Stimulated activated CD8-positive, alpha-beta memory T cell treated with anti-CD3 and anti-CD28 coated beads, Interleukin-2, amount 100 ng/mL, for 1 hour (primary cell): ENCODE measurements around the gene GALNTL6.

Source experiments
- DNase-seq, 2 donors: peaks; one replicate each; pipeline ENCODE4 v3.0.0-alpha.2; 2020; ENCODE audit warnings: low read depth in 2 of 2

GALNTL6 gene

DNA sequence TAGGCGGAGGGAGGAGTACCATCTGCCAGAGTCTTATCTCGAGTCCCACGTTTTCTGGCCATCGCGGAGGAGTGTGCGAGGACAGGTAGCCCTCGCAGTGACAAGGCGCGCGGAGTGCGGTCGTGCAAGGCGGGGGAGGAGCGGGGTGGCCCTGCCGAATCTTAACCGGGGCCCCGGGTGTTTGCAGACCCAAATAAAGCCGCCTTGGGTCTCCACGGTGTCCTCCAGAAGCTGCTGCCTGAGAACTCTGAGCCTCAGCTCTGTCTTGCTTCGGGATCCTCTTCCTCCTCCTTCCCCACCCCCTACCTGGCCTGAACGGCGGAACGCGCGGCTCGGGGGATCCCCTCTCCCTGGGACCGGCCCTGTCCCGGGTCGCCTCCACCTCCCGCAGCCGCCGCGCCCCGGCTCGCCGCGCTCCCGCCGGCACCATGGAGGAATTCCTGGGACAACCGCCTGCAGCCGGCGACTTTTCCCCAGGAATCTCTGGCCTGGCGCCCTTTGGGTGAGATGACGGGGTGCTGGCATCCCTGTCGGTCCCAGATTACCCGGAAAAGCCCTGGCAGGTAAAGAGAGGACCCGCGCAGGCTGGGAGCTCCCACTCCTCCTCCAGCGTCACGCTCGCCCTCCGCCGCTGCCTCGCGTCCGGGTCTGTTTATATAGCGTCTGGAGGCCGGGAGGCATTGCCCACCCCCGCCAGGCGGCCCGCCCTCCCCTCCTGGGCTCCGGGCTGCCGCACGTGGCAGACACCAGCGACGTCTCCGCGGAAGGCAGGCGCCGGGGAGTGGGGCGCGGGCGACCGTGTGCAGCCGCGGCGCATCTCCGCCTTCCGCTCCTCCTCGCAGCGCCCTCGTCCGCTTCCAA lies at the start of gene GALNTL6:
Gene GALNTL6, plus strand, starts transcription at position 740 of the 861 bp plus-strand sequence.
- DNase-seq: no peak

DNA sequence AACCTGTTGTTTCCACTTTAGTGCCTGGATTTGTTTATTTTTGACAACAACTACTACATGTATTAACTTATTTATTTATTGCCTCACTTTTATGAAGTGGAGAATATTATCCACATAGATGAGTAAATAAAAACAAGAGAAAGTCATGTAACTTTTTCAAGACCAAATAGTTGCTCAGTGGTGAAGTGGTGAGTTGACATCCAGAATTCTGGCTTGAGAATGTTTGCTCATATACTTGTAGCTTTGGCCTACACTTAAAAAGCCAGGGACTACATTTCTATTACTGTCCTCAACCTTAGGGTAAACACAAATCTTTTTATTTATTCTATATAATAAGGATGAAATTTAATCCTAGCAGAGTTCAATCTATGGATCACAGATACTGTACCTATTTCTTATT lies 47.7 kb upstream of the GALNTL6 start:
- no peak for DNase-seq

DNA sequence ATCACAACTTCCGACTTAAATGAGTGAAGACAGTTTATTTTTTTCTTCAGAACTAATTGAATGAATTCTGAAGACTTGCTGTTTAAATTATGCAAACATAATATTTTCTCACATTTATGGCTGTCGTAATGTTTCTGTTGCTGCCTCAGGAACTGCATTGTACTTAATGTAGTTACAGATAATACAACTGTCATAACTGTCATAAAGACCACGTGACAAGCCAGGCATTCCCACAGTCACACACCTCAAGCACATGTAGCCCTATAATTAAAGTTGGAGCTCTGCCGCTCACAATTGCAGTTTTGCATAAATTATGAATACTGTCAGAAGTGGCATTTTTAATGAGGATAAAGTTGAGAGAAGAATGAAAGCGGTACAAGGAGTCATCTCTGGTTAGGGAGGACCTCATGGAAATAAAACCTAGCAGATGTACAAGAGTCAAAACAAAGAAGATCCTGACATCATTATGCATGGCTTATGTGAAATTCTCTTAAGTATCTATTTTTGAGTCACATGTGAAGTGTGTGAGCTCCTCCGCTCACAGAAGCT lies 38.5 kb upstream of the GALNTL6 start:
- no peak for DNase-seq

DNA sequence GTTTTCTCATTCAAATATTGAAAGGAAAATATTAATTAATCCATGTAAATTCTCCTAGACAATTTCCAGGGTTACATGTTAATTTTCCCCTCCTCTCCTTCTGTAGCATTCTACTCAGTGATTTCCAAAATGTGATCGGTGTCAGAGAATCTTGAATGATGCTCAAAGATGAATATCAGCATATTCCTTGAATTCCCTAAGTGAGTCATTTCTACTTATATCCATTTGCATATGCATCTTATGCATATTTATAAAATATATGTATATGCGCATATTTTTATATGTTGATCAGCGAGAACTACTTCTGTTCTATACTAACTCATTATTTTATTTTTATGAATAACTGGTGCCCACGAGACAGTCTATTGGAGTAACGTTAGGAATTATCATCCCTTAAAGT lies 33.9 kb upstream of the GALNTL6 start:
- no peak for DNase-seq

DNA sequence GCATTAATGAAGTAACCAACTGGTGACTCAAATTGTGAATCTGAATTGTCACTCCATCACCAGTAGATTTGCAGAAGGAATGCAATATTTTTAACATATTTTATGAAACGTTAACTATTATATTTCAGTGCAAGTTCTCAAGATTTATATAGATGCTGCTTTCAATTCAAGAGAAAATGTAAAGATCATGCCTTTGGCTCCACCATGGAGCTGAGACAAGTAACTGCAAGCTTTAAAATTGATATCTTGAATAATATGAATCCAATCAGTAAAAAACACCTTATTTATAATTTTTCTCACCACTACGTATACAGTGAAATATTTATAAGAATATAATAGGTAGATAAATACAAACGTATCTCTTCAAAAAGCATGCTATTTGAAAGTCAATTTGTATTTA lies 27.8 kb upstream of the GALNTL6 start:
- no peak for DNase-seq

DNA sequence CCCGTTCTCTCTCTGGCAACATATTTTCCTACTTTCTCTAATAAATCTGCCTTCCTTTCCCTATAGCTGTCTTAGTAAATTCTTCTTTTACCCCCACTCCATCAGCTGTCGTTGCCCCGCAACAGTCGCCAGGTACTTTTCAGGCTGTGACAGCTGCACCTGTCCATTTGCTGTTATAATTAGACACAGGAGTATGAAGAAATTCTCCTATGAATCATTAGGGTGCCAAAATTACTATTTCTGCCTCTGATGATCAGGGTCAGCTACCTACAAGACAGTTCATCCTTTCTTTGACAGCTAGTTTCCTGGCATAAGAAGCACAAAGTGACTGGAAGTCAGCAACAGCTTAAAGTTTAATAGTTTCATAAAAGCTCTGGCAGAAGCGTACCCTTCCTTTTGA lies 19.5 kb upstream of the GALNTL6 start:
- no peak for DNase-seq

DNA sequence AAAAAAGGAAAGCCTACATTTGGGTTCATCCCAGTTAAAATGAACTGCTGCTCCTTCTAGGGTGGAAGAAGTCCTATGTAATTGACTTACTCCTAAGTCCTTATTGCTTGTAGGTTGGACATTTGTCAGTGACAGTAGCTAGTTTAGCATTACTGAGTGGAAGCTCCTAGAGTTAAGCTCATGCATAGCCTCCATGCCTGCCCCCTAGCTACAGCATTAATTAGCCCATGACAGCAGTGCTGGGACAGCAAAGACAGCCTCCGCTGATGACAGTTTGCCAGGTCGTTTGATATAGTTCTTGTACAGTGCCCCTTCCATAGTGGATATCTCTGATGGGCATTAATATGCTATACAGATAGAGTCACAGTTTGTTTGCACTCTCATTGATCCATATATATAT lies 18.7 kb upstream of the GALNTL6 start:
- no peak for DNase-seq

DNA sequence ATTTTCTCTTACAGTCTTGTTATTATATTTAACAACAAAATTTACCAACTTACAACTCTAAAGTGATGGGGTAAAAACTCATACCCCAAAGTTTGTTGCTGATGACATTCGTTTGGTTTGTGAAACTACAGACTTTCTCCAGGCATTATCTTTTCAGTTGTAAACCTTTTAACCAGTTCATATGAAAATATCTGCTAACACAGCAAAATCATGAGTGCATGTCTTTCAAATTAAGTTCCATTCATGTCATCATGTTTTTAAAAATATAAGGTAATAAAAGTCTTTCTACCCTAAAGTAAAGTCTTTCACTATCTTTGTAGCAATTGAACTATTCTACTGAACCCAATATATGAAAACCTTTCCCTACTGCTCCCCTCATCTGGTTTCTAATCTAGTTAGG lies 3.4 kb upstream of the GALNTL6 start:
- no peak for DNase-seq

DNA sequence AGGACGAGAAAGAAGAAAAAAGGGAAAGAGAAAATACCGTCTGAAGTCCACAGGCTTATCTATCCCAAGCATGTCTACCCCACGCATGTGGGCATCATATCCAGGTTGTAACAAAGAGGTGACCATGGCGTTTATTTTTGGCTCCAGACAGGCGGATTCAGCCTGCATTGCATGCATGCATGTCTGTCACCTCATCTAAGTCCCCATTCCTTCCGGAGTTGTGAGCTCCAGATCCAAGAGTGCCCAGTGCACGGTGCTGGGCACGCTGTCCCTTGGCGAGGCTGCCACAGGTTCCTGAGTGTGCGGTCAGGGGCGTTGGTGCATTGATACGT lies 905 bp upstream of the GALNTL6 start:
- no peak for DNase-seq

DNA sequence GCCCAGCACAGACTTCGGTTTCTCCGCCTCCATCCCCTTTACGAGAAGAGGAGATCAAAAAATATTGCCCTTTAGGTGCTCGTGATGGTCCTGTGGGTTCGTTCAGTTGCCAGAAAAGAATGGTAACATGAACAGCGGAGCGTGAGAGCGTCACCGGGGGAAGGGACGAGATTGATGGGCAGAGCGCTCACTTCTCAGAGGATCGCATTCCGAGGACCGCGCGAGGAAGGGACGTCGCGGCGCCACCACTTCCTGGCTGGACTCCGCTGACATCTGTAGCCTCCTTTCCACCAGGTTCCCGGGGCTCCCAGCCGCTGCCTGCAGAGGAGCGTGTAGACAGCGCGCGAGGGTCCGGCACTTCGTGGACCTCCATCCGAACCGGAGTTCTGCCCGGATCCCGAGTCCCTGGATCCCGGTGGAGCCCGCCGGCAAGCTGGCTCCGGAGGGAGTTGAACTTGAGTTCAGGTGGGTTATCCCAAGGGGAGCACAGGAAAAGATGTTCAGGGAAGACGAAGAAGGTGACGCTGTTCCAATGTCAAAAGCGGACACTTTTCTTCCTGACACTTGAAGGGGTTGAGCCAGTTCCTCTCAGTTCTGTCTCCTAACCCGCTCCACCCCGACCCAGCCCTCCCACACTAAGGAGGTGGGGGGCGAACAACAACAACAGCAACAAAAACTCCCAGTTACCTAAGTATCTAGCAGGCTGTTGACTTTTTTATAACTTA lies 484 bp downstream of the GALNTL6 start:
- DNase-seq: no peak

DNA sequence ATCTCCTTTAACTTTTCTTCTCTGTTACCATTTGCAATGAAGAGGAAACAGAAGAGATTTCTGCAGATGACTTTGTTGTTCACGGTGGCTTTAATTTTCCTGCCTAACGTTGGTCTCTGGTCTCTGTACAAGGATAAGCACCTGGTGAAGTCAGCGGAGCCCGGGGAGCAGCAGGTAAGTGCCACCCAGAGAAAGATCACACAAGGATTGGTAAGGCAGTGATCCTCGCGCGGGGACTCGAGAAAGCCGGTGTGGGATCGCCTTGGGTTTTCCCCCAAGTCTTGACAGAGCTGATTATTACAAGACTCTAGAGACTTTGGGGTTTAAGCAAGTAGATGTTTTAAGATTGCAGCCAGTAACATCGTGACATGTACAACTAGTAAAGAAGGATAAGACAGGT lies 1.3 kb downstream of the GALNTL6 start:
- no peak for DNase-seq

DNA sequence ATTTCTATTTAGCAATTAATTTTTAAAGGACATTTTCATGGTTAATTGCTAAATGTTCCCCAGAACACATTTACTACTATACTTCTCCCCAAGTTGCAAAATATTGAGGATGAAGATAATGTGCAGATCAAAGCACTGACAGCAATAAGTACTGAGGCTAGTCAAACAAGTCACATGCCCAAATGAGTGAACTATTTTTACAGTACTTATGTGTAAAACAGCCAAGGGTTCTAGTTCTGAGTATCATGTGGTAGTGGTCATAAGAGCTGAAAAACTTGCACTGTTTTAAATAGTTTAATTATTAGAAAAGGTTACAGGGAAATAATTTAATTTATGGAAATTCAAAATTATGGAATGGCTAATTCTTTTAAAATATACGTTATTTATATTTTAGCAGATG lies 3.8 kb downstream of the GALNTL6 start:
- DNase-seq: no peak

DNA sequence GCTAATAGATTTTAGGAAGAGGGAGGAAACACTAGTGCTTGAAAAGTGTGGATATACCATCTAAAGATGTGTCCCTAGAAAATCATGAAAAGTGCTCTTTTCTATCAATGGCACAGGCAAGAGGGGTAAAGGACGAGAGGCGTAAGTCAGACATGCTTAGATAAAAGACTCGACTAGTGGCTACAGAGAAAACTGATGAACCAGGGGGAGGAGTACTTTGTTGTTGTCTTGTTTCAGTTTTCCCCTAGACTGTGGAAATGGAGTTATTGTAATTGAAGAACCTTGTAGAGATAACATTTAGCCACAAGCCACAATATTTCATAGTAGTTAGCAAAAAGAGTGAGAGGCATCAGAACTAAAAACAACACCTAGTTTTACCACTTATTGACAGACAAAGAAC lies 21.4 kb downstream of the GALNTL6 start:
- DNase-seq: no peak

DNA sequence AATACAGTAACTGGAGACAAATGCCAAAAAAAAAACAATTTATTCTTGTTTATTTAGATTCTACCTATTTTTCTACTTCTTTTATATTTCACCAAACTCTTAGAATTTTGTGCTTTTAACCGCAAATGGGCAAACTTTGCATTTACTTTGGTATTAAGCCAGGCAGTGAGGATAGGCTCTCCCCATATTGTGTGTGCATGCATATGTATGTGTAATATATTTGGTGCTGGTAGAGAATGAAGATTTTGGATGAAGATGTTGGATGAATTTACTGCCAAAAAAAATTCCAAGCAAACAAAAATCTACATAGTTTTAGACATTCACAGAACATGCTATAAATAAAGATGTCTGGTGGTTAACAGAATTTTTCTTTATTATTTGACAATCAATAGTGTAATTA lies 30.3 kb downstream of the GALNTL6 start:
- DNase-seq: no peak

DNA sequence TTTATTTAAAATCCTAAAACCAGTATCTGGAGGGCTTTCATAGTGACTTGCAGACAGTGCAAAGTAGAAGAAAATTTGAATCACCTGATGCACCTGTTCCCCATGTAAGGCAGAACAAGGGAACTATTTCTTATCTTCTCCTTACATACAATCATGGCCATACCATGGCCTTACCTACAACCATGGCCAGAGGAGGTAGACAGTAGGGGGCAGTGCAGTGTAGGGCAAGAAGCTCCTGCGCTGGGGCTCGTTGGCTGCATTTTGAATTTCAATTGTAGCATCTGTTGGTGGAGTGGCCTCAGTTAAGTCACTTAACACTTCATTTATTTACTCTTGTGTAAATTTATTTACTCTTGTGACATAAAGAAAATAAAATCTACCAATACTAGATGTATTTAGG lies 33.0 kb downstream of the GALNTL6 start:
- DNase-seq: no peak

DNA sequence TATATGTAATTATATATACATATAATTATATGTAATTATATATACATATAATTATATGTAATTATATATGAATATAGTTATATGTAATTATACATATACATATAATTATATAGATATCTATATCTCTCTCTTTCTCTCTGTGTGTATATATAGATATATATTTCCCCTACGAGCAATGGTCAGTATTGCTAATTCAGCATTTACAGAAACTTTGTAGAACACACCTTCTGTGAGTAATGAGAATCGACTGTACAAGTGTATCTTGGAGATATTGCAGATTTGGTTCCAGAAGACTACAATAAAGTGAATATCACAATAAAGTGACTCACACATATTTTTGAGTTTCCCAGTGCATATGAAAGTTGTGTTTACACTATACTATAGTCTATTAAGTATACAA lies 33.7 kb downstream of the GALNTL6 start:
- DNase-seq: no peak

DNA sequence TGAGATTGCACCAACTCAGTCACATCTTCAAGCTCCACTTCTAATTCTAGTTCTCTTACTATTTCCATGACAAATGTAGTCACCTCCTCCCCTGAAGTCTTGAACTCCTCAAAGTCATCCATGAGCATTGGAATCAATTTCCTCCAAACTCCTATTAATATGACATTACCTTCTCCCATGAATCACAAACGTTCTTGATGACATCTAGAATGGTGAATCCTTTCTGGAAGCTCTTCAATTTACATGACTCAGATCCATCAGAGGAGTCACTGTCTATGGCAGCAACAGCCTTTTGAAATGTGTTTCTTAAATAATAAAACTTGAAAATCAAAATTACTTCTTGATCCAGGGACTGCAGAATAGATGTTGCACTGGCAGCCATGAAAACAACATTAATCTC lies 34.5 kb downstream of the GALNTL6 start:
- no peak for DNase-seq

DNA sequence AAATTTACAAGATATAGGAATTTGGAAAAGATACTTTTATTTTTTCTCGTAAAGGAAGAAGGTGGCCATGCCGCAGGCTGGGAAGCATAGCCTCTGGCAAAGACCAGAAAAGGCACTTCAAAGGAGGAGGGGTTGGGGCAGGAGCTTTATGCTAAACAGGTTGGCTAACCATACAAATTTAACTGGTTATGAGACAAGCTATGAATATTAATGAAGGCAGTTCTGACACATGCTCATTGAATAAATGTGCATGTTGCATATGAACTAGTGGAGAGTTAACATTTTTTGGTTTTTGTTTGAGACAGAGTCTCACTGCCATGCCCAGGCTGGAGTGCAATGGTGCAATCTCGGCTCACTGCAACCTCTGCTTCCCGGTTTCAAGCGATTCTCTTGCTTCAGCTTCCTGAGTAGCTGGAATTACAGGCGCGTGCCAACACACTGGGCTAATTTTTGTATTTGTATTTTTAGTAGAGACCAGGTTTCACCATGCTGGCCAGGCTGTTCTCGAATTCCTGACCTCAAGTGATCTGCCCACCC lies 36.5 kb downstream of the GALNTL6 start:
- no peak for DNase-seq

DNA sequence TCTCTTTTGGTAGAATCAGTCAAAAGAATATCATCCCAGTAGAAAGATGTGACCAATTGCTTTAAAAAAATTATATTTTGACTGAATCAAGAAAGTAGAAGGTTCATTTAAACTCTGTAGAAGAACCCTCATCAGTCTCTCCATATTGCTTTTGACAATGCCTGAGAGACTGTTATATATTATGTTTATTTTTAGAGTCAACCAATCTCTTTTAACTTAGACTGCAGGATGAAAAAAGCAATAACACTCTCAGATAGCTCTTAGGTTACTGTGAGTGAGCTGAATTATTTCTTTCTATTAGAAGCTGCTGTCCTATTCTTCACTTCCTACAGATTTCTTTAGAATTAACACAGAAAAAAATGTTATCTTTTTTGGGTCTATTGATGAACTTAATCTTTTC lies 38.1 kb downstream of the GALNTL6 start:
- DNase-seq: no peak

DNA sequence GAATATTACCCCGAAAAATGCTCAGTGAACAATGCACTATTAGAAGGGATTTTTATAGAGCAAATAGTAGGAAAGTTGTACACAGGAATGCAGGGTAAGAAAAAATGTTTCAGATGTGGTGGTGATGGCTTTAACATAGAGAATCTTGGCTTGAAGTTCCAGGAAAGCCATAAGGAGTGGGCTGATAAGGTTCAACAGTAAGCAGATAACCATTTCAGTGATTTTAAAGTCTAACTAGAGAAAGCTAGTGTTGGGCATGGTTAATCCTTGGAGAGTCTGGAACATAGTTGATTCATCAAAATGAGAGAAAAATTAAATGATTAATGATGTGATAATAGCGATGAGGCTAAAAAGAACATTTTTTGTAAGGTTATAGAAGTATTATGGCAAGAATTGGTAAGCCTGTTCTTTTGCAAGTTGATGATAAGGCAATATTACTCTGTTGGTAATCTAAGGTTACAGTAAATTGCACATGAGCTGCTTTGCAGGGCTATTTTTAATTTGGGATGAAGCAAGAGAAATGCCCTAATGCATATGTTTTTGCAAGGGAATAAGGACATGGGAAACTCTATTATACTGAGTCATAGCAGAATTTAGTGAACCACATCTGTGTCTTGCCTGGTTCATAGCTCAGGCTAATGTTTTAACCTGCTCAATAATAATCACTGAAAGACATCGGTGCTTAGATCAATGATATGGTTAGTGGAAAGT lies 44.3 kb downstream of the GALNTL6 start:
- DNase-seq: no peak

DNA sequence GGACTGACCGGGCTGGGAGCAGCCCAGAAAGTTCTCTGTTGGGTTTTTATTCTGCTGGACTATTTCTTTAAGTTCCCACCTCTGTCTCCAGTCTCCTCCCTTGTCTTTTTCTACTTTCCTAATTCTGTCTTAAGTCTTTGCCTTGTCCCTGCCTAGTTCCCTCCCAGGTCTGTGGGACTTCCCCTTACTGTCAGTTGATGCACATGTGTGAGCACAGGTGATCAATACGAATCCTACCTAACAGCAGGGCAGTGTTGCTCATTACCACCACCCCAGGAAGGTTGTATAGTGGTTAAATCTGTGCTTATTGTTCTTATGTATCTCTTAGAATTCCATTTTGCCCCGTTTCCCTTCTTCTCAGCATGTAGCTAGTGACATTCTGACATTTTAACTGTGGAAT lies 62.1 kb downstream of the GALNTL6 start:
- DNase-seq: no peak

DNA sequence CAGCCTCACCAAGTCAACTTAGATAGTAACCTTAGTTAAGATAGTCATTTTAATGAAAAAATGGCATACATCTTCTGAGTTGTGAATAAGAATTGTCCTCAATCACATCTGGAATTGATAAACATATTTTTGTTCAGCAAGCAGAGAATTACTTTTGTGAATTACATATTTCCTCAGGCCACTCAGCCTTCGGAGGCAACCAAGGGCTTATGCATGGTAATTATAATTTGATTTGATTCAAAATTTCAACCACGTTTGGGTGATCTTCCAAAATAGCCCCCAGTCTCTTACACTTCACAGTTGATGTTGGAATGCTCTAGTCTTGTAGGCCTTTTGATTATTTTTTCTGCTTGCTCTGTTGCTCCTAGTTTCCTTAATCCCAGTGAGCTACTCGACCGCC lies 63.4 kb downstream of the GALNTL6 start:
- no peak for DNase-seq
